ENCODE data around the gene P2RY11.

DNA sequence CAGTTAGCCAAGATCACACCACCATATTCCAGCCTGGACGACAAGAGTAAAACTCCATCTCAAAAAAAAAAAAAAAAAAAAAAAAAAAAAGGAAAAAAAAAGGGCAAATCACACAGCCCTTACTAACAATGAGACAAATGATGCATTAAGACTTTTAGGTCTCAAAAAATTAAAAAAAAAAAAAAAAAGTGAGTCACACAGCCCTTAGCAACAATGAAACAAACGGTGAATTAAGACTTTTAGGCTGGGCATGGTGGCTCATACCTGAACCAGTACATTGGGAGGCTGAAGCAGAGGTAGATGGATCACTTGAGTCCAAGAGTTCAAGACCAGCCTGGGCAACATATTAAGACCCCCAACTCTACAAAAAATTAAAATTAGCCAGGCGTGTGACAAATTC, 40.6 kb downstream of the P2RY11 start:
- TF ChIP-seq, protein P1, sequence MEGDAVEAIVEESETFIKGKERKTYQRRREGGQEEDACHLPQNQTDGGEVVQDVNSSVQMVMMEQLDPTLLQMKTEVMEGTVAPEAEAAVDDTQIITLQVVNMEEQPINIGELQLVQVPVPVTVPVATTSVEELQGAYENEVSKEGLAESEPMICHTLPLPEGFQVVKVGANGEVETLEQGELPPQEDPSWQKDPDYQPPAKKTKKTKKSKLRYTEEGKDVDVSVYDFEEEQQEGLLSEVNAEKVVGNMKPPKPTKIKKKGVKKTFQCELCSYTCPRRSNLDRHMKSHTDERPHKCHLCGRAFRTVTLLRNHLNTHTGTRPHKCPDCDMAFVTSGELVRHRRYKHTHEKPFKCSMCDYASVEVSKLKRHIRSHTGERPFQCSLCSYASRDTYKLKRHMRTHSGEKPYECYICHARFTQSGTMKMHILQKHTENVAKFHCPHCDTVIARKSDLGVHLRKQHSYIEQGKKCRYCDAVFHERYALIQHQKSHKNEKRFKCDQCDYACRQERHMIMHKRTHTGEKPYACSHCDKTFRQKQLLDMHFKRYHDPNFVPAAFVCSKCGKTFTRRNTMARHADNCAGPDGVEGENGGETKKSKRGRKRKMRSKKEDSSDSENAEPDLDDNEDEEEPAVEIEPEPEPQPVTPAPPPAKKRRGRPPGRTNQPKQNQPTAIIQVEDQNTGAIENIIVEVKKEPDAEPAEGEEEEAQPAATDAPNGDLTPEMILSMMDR (IDR thresholded peaks at IDR 0.05): no peak
- no peak for TF ChIP-seq POLR2A (IDR thresholded peaks at IDR 0.05)

Data from body of pancreas (tissue), 4 donors.